Ovary (tissue), 9 donors: ENCODE data around the gene SCT. TPM values are rescaled to one million over a fixed set of nuclear protein-coding genes. Genes with fewer than 3 reads are reported as not detected.

Source experiments
- DNase-seq, 5 donors: peaks; one replicate each; pipeline ENCODE4 v3.0.0-alpha.2; 2019 to 2020
- H3K27ac ChIP-seq, 2 donors: fragments of 200-600 bp; one replicate each; pipeline versions ENCODE4 v1.5.1 to v1.8.0; 2019 to 2022
- H3K27me3 ChIP-seq: fragments of 200-600 bp; one replicate; pipeline ENCODE4 v1.8.0; 2022
- H3K36me3 ChIP-seq: fragments of 200-600 bp; sonication (generic); one replicate; pipeline ENCODE4 v1.5.1; 2019
- H3K4me1 ChIP-seq: one replicate; pipeline ENCODE4 v1.8.1; 2013; ENCODE audit warnings: mild to moderate bottlenecking, moderate library complexity; ENCODE audit not compliant: insufficient read depth
- H3K4me3 ChIP-seq: fragments of 200-600 bp; sonication (generic); one replicate; pipeline ENCODE4 v1.5.1; 2017
- H3K9me3 ChIP-seq, 2 donors: fragments of 200-600 bp in 1 of 2; sonication (generic) in 1 of 2; one replicate each; pipeline versions ENCODE4 v1.5.1 to v1.8.1; 2013 to 2019; ENCODE audit warnings: mild to moderate bottlenecking in 1 of 2, moderate library complexity in 1 of 2
- CTCF ChIP-seq, 3 donors: fragments of 450-650 bp in 2 of 3; fragments of 200-600 bp in 1 of 3; IDR thresholded peaks; one replicate each; pipeline versions ENCODE4 v1.5.1 to v1.8.0; 2016 to 2022; ENCODE audit warnings: antibody characterized with exemption in 3 of 3, mild to moderate bottlenecking in 1 of 3
- EP300 ChIP-seq: sonication (generic); formaldehyde crosslinking; IDR thresholded peaks from one replicate; pipeline ENCODE4 v1.6.1; 2017; ENCODE audit warnings: antibody characterized with exemption
- POLR2A ChIP-seq: fragments of 450-650 bp; IDR thresholded peaks from one replicate; pipeline ENCODE4 v1.6.1; 2017; ENCODE audit warnings: antibody characterized with exemption, mild to moderate bottlenecking, moderate library complexity
- WGBS, 3 donors: extraction: QIAGEN DNeasy Blood & Tissue Kit in 1 of 3; methylation state at CpG; one replicate each; pipeline versions ENCODE4 v1.1.5 to v1.1.7; 2013 to 2017; 5-methylcytosine and 5-hydroxymethylcytosine counted together
- intact Hi-C, 4 donors: fragments of 100-400 bp; cut with DNase I; formaldehyde crosslinking; loops; one replicate each; pipeline versions ENCODE4 v1.11.0 to v1.15.1; 2022 to 2023
- polyA plus RNA-seq, 2 donors: library from polyadenylated mRNA; stranded (reverse); fragments of 200-250 nt in 1 of 2; fragments of 350-450 nt in 1 of 2; fragmentation: Illumina TruSeq in 1 of 2; extraction: RNeasy Lipid Tissue Mini Kit (QIAGEN cat#74804) in 1 of 2; gene quantifications; one replicate each; pipeline ENCODE4 v1.2.3, GENCODE V29; 2013 to 2014
- total RNA-seq, 7 donors: library from RNA; depleted of rRNA in 2 of 7; stranded (reverse); fragments of >200 nt in 2 of 7; fragmentation: NEBNext Ultra II Directional in 3 of 7; extraction: Animal tissue kit (Norgen Biotek cat#: 25700) in 3 of 7; gene quantifications; one replicate each; pipeline versions ENCODE4 v1.1.0 to v1.2.4, GENCODE V29; 2016 to 2023
- donor health status: DM: no; HTN: no; CAD: no; lungs with moderate emphysema.
- donor health status: DM: no; HTN: no; CAD: no.
- donor health status: Bipolar disorder and iron deficiency.
- donor health status: DM: yes; HTN: yes; CAD: no.
- donor health status: DM: no; HTN: no; CAD: no.
- donor health status: DM: yes; HTN: yes; CAD: no.

The SCT gene
- total and polyA plus RNA-seq, 9 donors: 0.68 TPM; not detected in 8

GRCh38 chr11:617912-618682 lies 8.9 kb downstream of the SCT start:
- intact Hi-C loops: loop anchor here in 1 of 4 donors (10.0 kb wide), 1 partner anchor 57 kb away; no protein-coding TSS in a partner anchor
- Histone ChIP-seq H3K27me3 (no peaks in the 10 kb centered on the region), H3K27ac (no peak overlapping the region), H3K36me3 (no peaks in the 10 kb centered on the region), H3K9me3 (no peaks in the 10 kb centered on the region), H3K4me1 (peaks cover 8% of the 10 kb centered on the region), H3K4me3 (no peak overlapping the region)
- TF ChIP-seq CTCF (IDR thresholded peaks at IDR 0.05) (no peak), EP300 (no peak), POLR2A (no peak)
- 91 to 93% (median 93%) methylated on average over 24 to 25 of the region's 25 CpGs for WGBS, 3 donors
- peak in 3 of 5 donors; percentile 11 to 47 (median 29) for DNase-seq

- TF ChIP-seq CTCF (IDR thresholded peaks at IDR 0.05): no peak
- TF ChIP-seq EP300: no peak
- TF ChIP-seq POLR2A: no peak
- H3K4me3 ChIP-seq: no peak overlapping the region
- intact Hi-C loops: loop anchor here in 1 of 4 donors (10.0 kb wide), 1 partner anchor 57 kb away; no protein-coding TSS in a partner anchor
- DNase-seq: peak in 3 of 5 donors; percentile 16 to 51 (median 50)
- peaks cover 8% of the 10 kb centered on the region for H3K4me1 ChIP-seq
- H3K27me3 ChIP-seq: no peaks in the 10 kb centered on the region
- no peaks in the 10 kb centered on the region for H3K9me3 ChIP-seq
- no peaks in the 10 kb centered on the region for H3K36me3 ChIP-seq
- no peak overlapping the region for H3K27ac ChIP-seq
- 91 to 93% (median 92%) methylated on average over 53 to 57 of the region's 57 CpGs for WGBS, 3 donors
These were observed 9.6 kb downstream of the SCT start for GRCh38 chr11:617199-617911.

- 81 to 84% (median 83%) methylated on average over 36 to 39 of the region's 39 CpGs for WGBS, 3 donors
- H3K27me3 ChIP-seq: no peaks in the 10 kb centered on the region
- no peaks in the 10 kb centered on the region for H3K36me3 ChIP-seq
- no peaks in the 10 kb centered on the region for H3K9me3 ChIP-seq
- intact Hi-C loops: loop anchor here in 1 of 4 donors (10.0 kb wide), 1 partner anchor 58 kb away; no protein-coding TSS in a partner anchor
- peaks cover 8% of the 10 kb centered on the region for H3K4me1 ChIP-seq
- H3K27ac ChIP-seq: peak overlapping the region in 1 of 2 donors; percentile 80
- TF ChIP-seq POLR2A (no peak), EP300 (no peak), CTCF (IDR thresholded peaks at IDR 0.05) (no peak)
- peak overlapping the region; percentile 59 for H3K4me3 ChIP-seq
- peak in 3 of 5 donors; percentile 37 to 68 (median 59) for DNase-seq
These were observed 10.4 kb downstream of the SCT start for GRCh38 chr11:616320-617198.
